Body of pancreas (tissue), 4 donors: ENCODE data around the gene PPFIBP2. TPM values are rescaled to one million over a fixed set of nuclear protein-coding genes. Genes with fewer than 3 reads are reported as not detected.

Experiments used
- ATAC-seq: fragments of 150-250 bp; one replicate; pipeline ENCODE4 v1.9.1; 2016
- DNase-seq, 4 donors: peaks; one replicate each; pipeline ENCODE4 v3.0.0-alpha.2; 2019
- H3K27ac ChIP-seq, 4 donors: fragments of 200-600 bp; sonication (generic); 1 replicate in 3 of 4; 2 replicates in 1 of 4; pipeline versions ENCODE4 v1.5.1 to v1.6.1; 2016 to 2019; ENCODE audit warnings: mild to moderate bottlenecking in 1 of 4, mixed read lengths in 1 of 4, moderate library complexity in 1 of 4
- H3K27me3 ChIP-seq, 2 donors: fragments of 200-600 bp; sonication (generic); one replicate each; pipeline ENCODE4 v1.6.0; 2016; ENCODE audit warnings: mild to moderate bottlenecking in 1 of 2
- H3K36me3 ChIP-seq, 2 donors: fragments of 200-600 bp; sonication (generic); replicated peaks in 1 of 2; 2 replicates each; pipeline ENCODE4 v1.5.1; 2016; ENCODE audit warnings: low read depth in 2 of 2; ENCODE audit not compliant: insufficient read depth in 1 of 2
- H3K4me1 ChIP-seq: fragments of 200-600 bp; sonication (generic); one replicate; pipeline ENCODE4 v1.6.0; 2016
- H3K4me3 ChIP-seq, 2 donors: fragments of 200-600 bp; sonication (generic); 1 replicate in 1 of 2; 2 replicates in 1 of 2; pipeline ENCODE4 v1.5.1; 2016 to 2019
- H3K9me3 ChIP-seq, 3 donors: fragments of 200-600 bp; sonication (generic); 1 replicate in 2 of 3; 2 replicates in 1 of 3; pipeline ENCODE4 v1.5.1; 2016
- POLR2A ChIP-seq, 3 donors: fragments of 450-650 bp; IDR thresholded peaks; one replicate each; pipeline ENCODE4 v1.6.1; 2016; ENCODE audit warnings: antibody characterized with exemption in 3 of 3, mild to moderate bottlenecking in 2 of 3
- WGBS, 2 donors: methylation state at CpG; one replicate each; pipeline ENCODE4 v1.1.5; 2017; 5-methylcytosine and 5-hydroxymethylcytosine counted together
- intact Hi-C: fragments of 100-400 bp; cut with DNase I; formaldehyde crosslinking; loops from one replicate; pipeline ENCODE4 v1.15.1; 2023
- total RNA-seq, 2 donors: library from RNA; depleted of rRNA; stranded (reverse); fragments of >200 nt; gene quantifications; one replicate each; pipeline ENCODE4 v1.1.0, GENCODE V29; 2016
- TF ChIP-seq, protein P1 (sequence below), 7 experiments: fragments of 450-650 bp in 4 of 7; fragments of 200-600 bp in 3 of 7; sonication (generic) in 3 of 7; IDR thresholded peaks; one replicate each; pipeline ENCODE4 v1.5.1; 2016 to 2019; ENCODE audit warnings: antibody characterized with exemption in 7 of 7

The PPFIBP2 gene
- total RNA-seq, 2 donors from 2014 or later: 34.9 to 35.3 TPM

DNA sequence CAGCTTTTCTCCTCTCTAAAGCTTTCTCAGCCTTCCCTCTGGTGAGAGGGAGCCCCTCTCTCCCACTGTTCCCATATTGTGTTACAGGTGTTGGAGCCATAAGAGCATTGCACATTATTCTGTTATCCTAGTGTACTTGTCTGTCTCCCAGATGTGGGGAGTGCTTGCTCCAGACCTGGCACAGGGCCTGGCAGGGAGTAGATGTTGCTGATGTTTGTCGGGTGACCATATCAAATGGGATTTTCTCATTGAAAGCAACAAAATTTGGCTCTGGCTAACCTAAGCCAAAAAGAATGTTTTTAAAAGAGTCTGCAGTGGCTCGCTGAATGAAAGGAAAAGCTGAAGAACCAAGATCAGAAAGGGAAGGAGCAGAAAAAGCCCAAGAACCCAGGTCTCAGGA is 118.4 kb downstream of the PPFIBP2 start:
- H3K27me3 ChIP-seq: no peaks in the 10 kb centered on the region
- WGBS, 2 donors: 97 to 98% methylated on average over 2 of the region's 2 CpGs
- intact Hi-C loops: no loop called here

DNA sequence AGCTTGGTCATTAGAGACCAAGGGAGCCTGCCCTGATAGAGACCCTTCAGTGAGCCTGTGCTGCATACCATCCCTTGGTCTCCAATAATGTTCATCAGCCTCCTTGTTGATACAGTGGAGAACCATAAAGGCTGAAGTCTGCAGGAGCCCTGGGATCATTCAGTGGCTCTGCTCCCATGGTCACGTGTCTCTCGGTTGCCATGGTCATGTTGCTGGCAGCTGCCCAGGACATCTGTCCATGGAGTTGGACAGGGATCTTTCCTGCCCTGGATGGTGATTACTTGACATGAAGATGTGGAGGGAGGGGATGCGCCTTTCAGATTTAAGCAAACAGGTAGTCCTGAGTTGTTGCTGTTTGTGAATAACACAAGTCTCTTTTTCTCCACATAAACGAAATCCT is 121.3 kb downstream of the PPFIBP2 start:
- no peak overlapping the region for H3K4me3 ChIP-seq
- H3K4me1 ChIP-seq: no peaks in the 10 kb centered on the region
- intact Hi-C loops: no loop called here
- TF ChIP-seq, protein P1, sequence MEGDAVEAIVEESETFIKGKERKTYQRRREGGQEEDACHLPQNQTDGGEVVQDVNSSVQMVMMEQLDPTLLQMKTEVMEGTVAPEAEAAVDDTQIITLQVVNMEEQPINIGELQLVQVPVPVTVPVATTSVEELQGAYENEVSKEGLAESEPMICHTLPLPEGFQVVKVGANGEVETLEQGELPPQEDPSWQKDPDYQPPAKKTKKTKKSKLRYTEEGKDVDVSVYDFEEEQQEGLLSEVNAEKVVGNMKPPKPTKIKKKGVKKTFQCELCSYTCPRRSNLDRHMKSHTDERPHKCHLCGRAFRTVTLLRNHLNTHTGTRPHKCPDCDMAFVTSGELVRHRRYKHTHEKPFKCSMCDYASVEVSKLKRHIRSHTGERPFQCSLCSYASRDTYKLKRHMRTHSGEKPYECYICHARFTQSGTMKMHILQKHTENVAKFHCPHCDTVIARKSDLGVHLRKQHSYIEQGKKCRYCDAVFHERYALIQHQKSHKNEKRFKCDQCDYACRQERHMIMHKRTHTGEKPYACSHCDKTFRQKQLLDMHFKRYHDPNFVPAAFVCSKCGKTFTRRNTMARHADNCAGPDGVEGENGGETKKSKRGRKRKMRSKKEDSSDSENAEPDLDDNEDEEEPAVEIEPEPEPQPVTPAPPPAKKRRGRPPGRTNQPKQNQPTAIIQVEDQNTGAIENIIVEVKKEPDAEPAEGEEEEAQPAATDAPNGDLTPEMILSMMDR (IDR thresholded peaks at IDR 0.05): no peak
- no peak for TF ChIP-seq POLR2A (IDR thresholded peaks at IDR 0.05)
- H3K27ac ChIP-seq: no peak overlapping the region
- H3K27me3 ChIP-seq: no peaks in the 10 kb centered on the region
- WGBS, 2 donors: 63 to 68% methylated on average over 4 of the region's 4 CpGs
- DNase-seq (peak in 2 of 4 donors; percentile 45 to 56), ATAC-seq (no peak)
- H3K9me3 ChIP-seq: no peaks in the 10 kb centered on the region
- H3K36me3 ChIP-seq: peaks cover 0 to 7% of the 10 kb centered on the region in 2 donors

More for the DNA sequence above, 118.4 kb downstream of the PPFIBP2 start:
- TF ChIP-seq, protein P1 (IDR thresholded peaks at IDR 0.05): no peak
- TF ChIP-seq POLR2A (IDR thresholded peaks at IDR 0.05): no peak
- H3K4me3 ChIP-seq: no peak overlapping the region
- peaks cover 0 to 7% of the 10 kb centered on the region in 2 donors for H3K36me3 ChIP-seq
- no peak for DNase-seq
- no peak overlapping the region for H3K27ac ChIP-seq
- no peak for ATAC-seq
- no peaks in the 10 kb centered on the region for H3K9me3 ChIP-seq
- H3K4me1 ChIP-seq: no peaks in the 10 kb centered on the region

DNA sequence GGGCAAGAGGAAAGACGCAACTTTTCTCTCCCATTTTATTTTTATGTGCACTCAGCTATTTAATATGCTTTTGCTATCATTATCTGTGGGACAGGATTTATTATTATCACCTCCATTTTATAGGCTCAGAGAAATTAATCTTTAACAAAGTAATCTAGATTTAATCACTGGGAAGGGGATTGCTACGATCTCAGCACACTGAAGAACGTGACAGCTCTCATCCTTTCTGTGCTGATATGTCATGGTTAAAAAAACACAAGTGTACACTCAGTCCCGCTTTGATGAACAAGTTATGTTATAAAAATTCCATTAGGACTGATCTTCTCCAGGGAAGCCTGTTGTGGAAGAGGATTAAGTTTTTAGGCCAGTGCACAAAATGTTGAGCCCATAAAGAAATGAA is 121.9 kb downstream of the PPFIBP2 start:
- TF ChIP-seq, protein P1 (IDR thresholded peaks at IDR 0.05): no peak
- no peak for TF ChIP-seq POLR2A (IDR thresholded peaks at IDR 0.05)
- intact Hi-C loops: no loop called here
- Histone ChIP-seq H3K9me3 (no peaks in the 10 kb centered on the region), H3K4me1 (no peaks in the 10 kb centered on the region), H3K27ac (no peak overlapping the region), H3K36me3 (peaks cover 0 to 7% of the 10 kb centered on the region in 2 donors), H3K27me3 (no peaks in the 10 kb centered on the region), H3K4me3 (no peak overlapping the region)
- DNase-seq (no peak), ATAC-seq (no peak)
- 85 to 86% methylated on average over 4 of the region's 4 CpGs for WGBS, 2 donors

DNA sequence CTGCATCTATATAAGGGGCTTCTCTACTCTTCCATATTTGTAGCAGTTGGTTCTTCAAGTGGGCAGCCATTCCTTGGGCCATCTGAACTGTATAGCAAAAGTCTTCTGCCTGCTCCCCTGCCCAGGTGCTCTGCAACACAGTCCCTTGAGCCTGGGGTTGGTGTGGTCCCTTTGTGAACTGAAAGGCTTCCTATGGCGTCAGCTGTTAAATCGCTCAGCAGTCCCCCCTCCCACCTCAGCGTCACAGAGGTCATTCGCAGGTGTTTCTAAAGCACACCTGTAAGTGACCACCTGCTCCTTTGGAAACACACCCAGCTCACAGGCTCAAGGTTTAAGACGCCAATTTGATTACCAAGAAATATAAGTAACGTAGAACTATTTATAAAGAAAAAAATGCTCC is 122.6 kb downstream of the PPFIBP2 start:
- no peak for ATAC-seq
- 71 to 85% methylated on average over 6 of the region's 6 CpGs for WGBS, 2 donors
- H3K27ac ChIP-seq: no peak overlapping the region

More for the DNA sequence above, 122.6 kb downstream of the PPFIBP2 start:
- Histone ChIP-seq H3K27me3 (no peaks in the 10 kb centered on the region), H3K36me3 (peaks cover 0 to 7% of the 10 kb centered on the region in 2 donors), H3K4me3 (no peak overlapping the region), H3K4me1 (no peaks in the 10 kb centered on the region), H3K9me3 (no peaks in the 10 kb centered on the region)
- no peak for TF ChIP-seq POLR2A (IDR thresholded peaks at IDR 0.05)
- TF ChIP-seq, protein P1 (IDR thresholded peaks at IDR 0.05): no peak
- DNase-seq: no peak
- intact Hi-C loops: no loop called here
